HepG2 (cell line): ENCODE data around the gene KRT40. TPM values are rescaled to one million over a fixed set of nuclear protein-coding genes. Genes with fewer than 3 reads are reported as not detected.

Experiments
- AGO2 ChIP-seq: fragments of 200-400 bp; formaldehyde crosslinking; optimal IDR thresholded peaks from 2 replicates; pipeline ENCODE3; 2017; ENCODE audit warnings: mild to moderate bottlenecking, low read depth, low read length, moderate library complexity
- BRCA1 ChIP-seq: sonication (generic); formaldehyde crosslinking; IDR thresholded peaks from 2 replicates; pipeline ENCODE4 v1.4.0; 2020; ENCODE audit warnings: missing genetic modification reagents
- FOXK2 ChIP-seq: fragments of 450-650 bp; IDR thresholded peaks from 2 replicates; pipeline ENCODE4 v1.6.1; 2016
- KDM3A ChIP-seq: IDR thresholded peaks from 2 replicates; pipeline ENCODE4 v1.6.1; 2018; ENCODE audit warnings: low read depth, missing compliant biosample characterization
- MBNL3 ChIP-seq: fragments of 250-450 bp; sonication (Bioruptor Pico); conservative IDR thresholded peaks from 2 replicates; pipeline ENCODE4 v1.8.0; 2022; ENCODE audit warnings: mild to moderate bottlenecking, inconsistent platforms
- NR2F6 ChIP-seq, 2 experiments: IDR thresholded peaks; 2 replicates each; pipeline ENCODE4 v1.6.1; 2016; ENCODE audit warnings: antibody characterized with exemption in 1 of 2, mild to moderate bottlenecking in 1 of 2
- PBX3 ChIP-seq: sonication (generic); formaldehyde crosslinking; IDR thresholded peaks from 2 replicates; pipeline ENCODE4 v1.8.1; 2023; ENCODE audit warnings: missing genetic modification reagents, inconsistent platforms, borderline replicate concordance
- PCBP1 ChIP-seq: fragments of 200-400 bp; formaldehyde crosslinking; IDR thresholded peaks from 2 replicates; pipeline ENCODE4 v1.6.1; 2017; ENCODE audit warnings: mild to moderate bottlenecking, low read depth, low read length, borderline replicate concordance
- RNF219 ChIP-seq: sonication (generic); formaldehyde crosslinking; IDR thresholded peaks from 2 replicates; pipeline ENCODE4 v1.5.0; 2020; ENCODE audit warnings: mild to moderate bottlenecking, missing genetic modification reagents
- SNAPC5 ChIP-seq: sonication (generic); formaldehyde crosslinking; IDR thresholded peaks from 2 replicates; pipeline ENCODE4 v1.8.1; 2023; ENCODE audit warnings: mild to moderate bottlenecking, missing genetic modification reagents, borderline replicate concordance
- U2AF1 ChIP-seq: fragments of 200-400 bp; formaldehyde crosslinking; optimal IDR thresholded peaks from 2 replicates; pipeline ENCODE3; 2017; ENCODE audit warnings: mild to moderate bottlenecking, low read depth, low read length
- ZBTB39 ChIP-seq: sonication (generic); formaldehyde crosslinking; IDR thresholded peaks from 2 replicates; pipeline ENCODE4 v1.5.0; 2020; ENCODE audit warnings: missing genetic modification reagents
- ZFYVE20 ChIP-seq: sonication (generic); formaldehyde crosslinking; IDR thresholded peaks from 2 replicates; pipeline ENCODE4 v1.8.0; 2023; ENCODE audit warnings: low read depth, mild to moderate bottlenecking, moderate library complexity, missing genetic modification reagents, borderline replicate concordance
- ZNF3 ChIP-seq: IDR thresholded peaks from 2 replicates; pipeline ENCODE4 v1.7.0; 2017; ENCODE audit warnings: inconsistent platforms
- ZNF446 ChIP-seq: sonication (generic); formaldehyde crosslinking; IDR thresholded peaks from 2 replicates; pipeline ENCODE4 v1.5.0; 2020; ENCODE audit warnings: mild to moderate bottlenecking, missing genetic modification reagents
- ZNF563 ChIP-seq: sonication (generic); formaldehyde crosslinking; IDR thresholded peaks from 2 replicates; pipeline ENCODE4 v1.8.0; 2022; ENCODE audit warnings: mild to moderate bottlenecking, moderate library complexity, missing genetic modification reagents
- ZNF703 ChIP-seq: sonication (generic); formaldehyde crosslinking; IDR thresholded peaks from 2 replicates; pipeline ENCODE4 v1.5.1; 2020; ENCODE audit warnings: missing genetic modification reagents, mild to moderate bottlenecking, moderate library complexity, borderline replicate concordance
- ZNF777 ChIP-seq: sonication (generic); formaldehyde crosslinking; IDR thresholded peaks from 2 replicates; pipeline ENCODE4 v1.4.0; 2020; ENCODE audit warnings: missing genetic modification reagents
- ZSCAN5A ChIP-seq: sonication (generic); formaldehyde crosslinking; IDR thresholded peaks from 2 replicates; pipeline ENCODE4 v1.8.0; 2022; ENCODE audit warnings: mild to moderate bottlenecking, missing genetic modification reagents, borderline replicate concordance
- polyA plus RNA-seq, 8 experiments: library from polyadenylated mRNA; depleted of rRNA in 3 of 8; stranded (reverse) in 7 of 8; unstranded in 1 of 8; fragments of >200 nt; fragmentation: Illumina TruSeq in 4 of 8; extraction: Trizol in 4 of 8; gene quantifications; 2 replicates each; pipeline versions ENCODE4 v1.2.1 to v1.2.3, GENCODE V29; 2011 to 2016; ENCODE audit warnings: low read depth in 4 of 8, missing spikeins in 1 of 8, mixed read lengths in 1 of 8; ENCODE audit not compliant: insufficient read depth in 1 of 8
- total RNA-seq, 5 experiments: library from RNA; depleted of rRNA; stranded (reverse); fragments of >200 nt; fragmentation: Illumina TruSeq; extraction: Trizol; gene quantifications; 2 replicates each; pipeline ENCODE4 v1.2.3, GENCODE V29; 2016; ENCODE audit warnings: low read depth in 1 of 5

Gene KRT40
- total and polyA plus RNA-seq, 2 of the 13 experiments (the other 11 are each of a cell fraction or from before 2014, with no cell fraction given): not detected

DNA sequence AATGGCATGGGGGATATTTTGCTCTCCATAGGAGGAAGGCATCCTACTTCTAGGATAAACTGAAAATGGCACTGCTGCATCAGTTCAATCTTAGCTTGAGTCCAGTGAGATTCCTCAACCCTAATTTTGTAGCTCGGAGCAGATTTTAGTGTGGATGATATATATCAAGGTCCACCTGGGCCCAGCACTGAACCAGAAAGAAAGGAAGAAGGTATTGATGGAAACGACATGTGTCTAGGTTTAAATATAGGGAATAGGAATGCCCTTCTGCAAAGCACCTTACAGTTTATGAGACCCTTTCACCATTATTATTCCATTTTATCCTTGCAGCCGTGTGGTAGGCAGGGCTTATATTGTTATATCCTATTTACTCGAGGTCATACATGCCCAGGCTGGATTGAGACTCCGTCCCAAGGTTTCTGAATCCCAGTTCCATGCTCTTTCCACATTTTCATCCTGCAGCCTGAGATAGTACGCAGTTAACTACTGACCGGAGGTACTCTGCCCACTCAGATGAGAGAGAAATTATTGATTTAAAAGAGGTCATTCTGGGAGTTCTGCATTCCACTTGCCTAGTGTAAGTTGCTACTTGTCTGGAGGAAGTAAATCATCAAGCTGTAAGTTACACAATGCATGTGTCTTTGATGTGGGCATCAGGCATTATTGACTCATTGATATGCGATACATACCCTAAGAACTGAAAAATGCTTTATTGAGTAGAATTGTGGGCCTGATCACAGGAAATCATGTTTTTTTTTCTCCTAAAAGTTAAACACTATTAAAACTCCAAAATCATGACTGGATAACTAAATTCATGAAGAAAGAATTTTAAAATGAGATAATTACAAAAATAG is 27.5 kb downstream of the KRT40 start (continued):
- no peak for TF ChIP-seq AGO2
- TF ChIP-seq NR2F6 (IDR thresholded peaks at IDR 0.05): peak; percentile 96
- peak; percentile 97 for TF ChIP-seq NR2F6 (CRISPR knock-in tag; IDR thresholded peaks at IDR 0.05)
- no peak for TF ChIP-seq SNAPC5
- no peak for TF ChIP-seq ZNF563 (CRISPR knock-in tag)
- peak; percentile 94 for TF ChIP-seq ZBTB39 (CRISPR knock-in tag)
- TF ChIP-seq ZNF3: no peak; the same call in 1 of the 2 replicates
- peak; percentile 77; the same call in 1 of the 2 replicates for TF ChIP-seq FOXK2
- TF ChIP-seq MBNL3 (CRISPR knock-in tag): no peak
- TF ChIP-seq U2AF1: no peak
- no peak for TF ChIP-seq RNF219 (CRISPR knock-in tag)
- TF ChIP-seq KDM3A: peak; percentile 97
- peak; percentile 88; the same call in 1 of the 2 replicates for TF ChIP-seq ZNF703 (CRISPR knock-in tag)
- no peak; the same call in 1 of the 2 replicates for TF ChIP-seq BRCA1 (CRISPR knock-in tag)
- no peak for TF ChIP-seq ZFYVE20
- TF ChIP-seq ZNF446 (CRISPR knock-in tag): no peak
- TF ChIP-seq ZSCAN5A (CRISPR knock-in tag): peak; percentile 86; the same call in 1 of the 2 replicates
- TF ChIP-seq ZNF777: no peak
- TF ChIP-seq PBX3 (CRISPR knock-in tag): no peak
- TF ChIP-seq PCBP1: no peak
